ENCODE results near the gene CDH12. TPM values are rescaled to one million over a fixed set of nuclear protein-coding genes. Genes with fewer than 3 reads are reported as not detected.

Gene CDH12
- total and polyA plus RNA-seq, 10 of the 15 experiments (the other 5 are each of a cell fraction or from before 2014, with no cell fraction given), result 0.03 to 0.16 TPM; not detected in 8

GRCh38 chr5:21776466-21776865 is 1076.7 kb downstream of the CDH12 start:
- H4K20me1 ChIP-seq (ENCODE audit: control insufficient read depth, insufficient read depth), result no peaks in the 10 kb centered on the region
- no TSS peak for BruUV-seq (replicated peaks)
- ChIA-PET CTCF (no interaction called here), RAD21 (ENCODE audit: unreplicated experiment) (no interaction called here), POLR2A (no interaction called here), SMC1A (ENCODE audit: uncharacterized antibody, unreplicated experiment) (no interaction called here)
- H2AFZ ChIP-seq (ENCODE audit: control insufficient read depth, low read depth, low read length), result no peak overlapping the region
- H3K9me3 ChIP-seq (replicated peaks; ENCODE audit: control insufficient read depth, insufficient read depth, low read length), result no peaks in the 10 kb centered on the region
- TF ChIP-seq ETV6 (conservative IDR thresholded peaks at IDR 0.05 in 1 of 2, IDR thresholded peaks at IDR 0.05 in 1 of 2; ENCODE audit: borderline replicate concordance in 1 of 2, low read depth in 1 of 2) (no peak), FOXM1 (IDR thresholded peaks at IDR 0.05; ENCODE audit: low read depth, low read length) (no peak), ZNF217 (IDR thresholded peaks at IDR 0.05) (no peak), SUPT20H (IDR thresholded peaks at IDR 0.05; ENCODE audit: borderline replicate concordance, control insufficient read depth, low read depth, low read length) (no peak), LARP7 (IDR thresholded peaks at IDR 0.05) (no peak), ZBTB11 (CRISPR knock-in tag; IDR thresholded peaks at IDR 0.05) (no peak), FOXK2 (IDR thresholded peaks at IDR 0.05) (no peak), GATAD2B (conservative IDR thresholded peaks at IDR 0.05; ENCODE audit: low read depth) (no peak), MEF2A (IDR thresholded peaks at IDR 0.05; ENCODE audit: insufficient read depth, low read depth, low read length) (no peak), TCF7 (IDR thresholded peaks at IDR 0.05; ENCODE audit: borderline replicate concordance) (no peak), NRF1 (conservative IDR thresholded peaks at IDR 0.05; ENCODE audit: low read depth, low read length) (no peak), TCF3 (IDR thresholded peaks at IDR 0.05; ENCODE audit: borderline replicate concordance, insufficient read depth, low read depth, low read length) (no peak), IKZF2 (IDR thresholded peaks at IDR 0.05) (no peak), ZZZ3 (IDR thresholded peaks at IDR 0.05; ENCODE audit: control insufficient read depth, insufficient read length, low read depth) (no peak)
- FAIRE-seq (no peak), ATAC-seq (no peak), DNase-seq (ENCODE audit: low read depth, low spot score) (no peak)
- 63% methylated on average over 3 of the region's 3 CpGs for WGBS (ENCODE audit: insufficient coverage, insufficient replicate concordance, low lambda C conversion rate, missing lambda C conversion rate)
- no peak overlapping the region for H3K4me2 ChIP-seq (ENCODE audit: control insufficient read depth, insufficient read depth)
- H3K79me2 ChIP-seq (ENCODE audit: control insufficient read depth, insufficient read depth, low read length), result no peaks in the 10 kb centered on the region
- intact Hi-C loops (cut with micrococcal nuclease; ENCODE audit: unreplicated experiment), result no loop called here
- H3K27me3 ChIP-seq (replicated peaks in 1 of 2; ENCODE audit: control insufficient read depth in 2 of 2, insufficient read depth in 2 of 2, low read length in 1 of 2), result no peaks in the 10 kb centered on the region
- H3K4me1 ChIP-seq (ENCODE audit: control insufficient read depth, insufficient read depth, low read length), result no peaks in the 10 kb centered on the region
- no peak overlapping the region for H3K27ac ChIP-seq (ENCODE audit: control insufficient read depth, insufficient read depth)
- no peak overlapping the region for H3K4me3 ChIP-seq
- H3K36me3 ChIP-seq (ENCODE audit: control insufficient read depth in 2 of 2, insufficient read depth in 2 of 2, low read length in 1 of 2), result no peaks in the 10 kb centered on the region
- H3K9ac ChIP-seq (ENCODE audit: control insufficient read depth, insufficient read depth, low read length), result no peak overlapping the region
- in situ Hi-C loops (cut with MboI), result no loop called here

Data from GM12878 (cell line).